Aorta (tissue), 5 donors: ENCODE measurements around the gene BBC3. TPM values are rescaled to one million over a fixed set of nuclear protein-coding genes. Genes with fewer than 3 reads are reported as not detected.
A peak's percentile ranks its signal among the peaks of the same experiment; 100 is the strongest.

Source experiments
- ATAC-seq: fragments of 200-7000 bp; cut with Tn5 transposase; one replicate; pipeline ENCODE4 v1.9.1; 2022; ENCODE audit warnings: moderate library complexity; ENCODE audit not compliant: low FRiP score
- DNase-seq, 2 donors: peaks; one replicate each; pipeline ENCODE4 v3.0.0-alpha.2; 2020
- H3K27ac ChIP-seq, 2 donors: one replicate each; pipeline ENCODE4 v1.5.1; 2013; ENCODE audit warnings: low read length in 2 of 2, mild to moderate bottlenecking in 2 of 2, moderate library complexity in 2 of 2, control low read depth in 1 of 2, inconsistent platforms in 1 of 2, low read depth in 1 of 2
- H3K27me3 ChIP-seq, 2 donors: one replicate each; pipeline ENCODE4 v1.6.1; 2013; ENCODE audit warnings: control low read depth in 1 of 2, low read length in 1 of 2, mild to moderate bottlenecking in 1 of 2, moderate library complexity in 1 of 2; ENCODE audit not compliant: insufficient read depth in 2 of 2, control insufficient read depth in 1 of 2
- H3K36me3 ChIP-seq, 2 donors: one replicate each; pipeline ENCODE4 v1.6.1; 2013; ENCODE audit warnings: control low read depth in 1 of 2, low read length in 1 of 2, mild to moderate bottlenecking in 1 of 2; ENCODE audit not compliant: insufficient read depth in 2 of 2, control insufficient read depth in 1 of 2
- H3K4me1 ChIP-seq, 2 donors: one replicate each; pipeline ENCODE4 v1.6.1; 2013; ENCODE audit warnings: low read length in 2 of 2, control low read depth in 1 of 2, mild to moderate bottlenecking in 1 of 2, moderate library complexity in 1 of 2; ENCODE audit not compliant: insufficient read depth in 2 of 2, control insufficient read depth in 1 of 2
- H3K4me3 ChIP-seq, 2 donors: one replicate each; pipeline ENCODE4 v1.5.1; 2013; ENCODE audit warnings: low read length in 2 of 2, control low read depth in 1 of 2, mild to moderate bottlenecking in 1 of 2
- H3K9me3 ChIP-seq: one replicate; pipeline ENCODE4 v1.6.1; 2013; ENCODE audit warnings: mild to moderate bottlenecking, low read length; ENCODE audit not compliant: control insufficient read depth
- WGBS, 2 donors: extraction: QIAGEN DNeasy Blood & Tissue Kit; methylation state at CpG; one replicate each; pipeline ENCODE4 v1.1.7; 2013; 5-methylcytosine and 5-hydroxymethylcytosine counted together
- intact Hi-C, 2 donors: fragments of 100-400 bp; cut with DNase I; formaldehyde crosslinking; loops; one replicate each; pipeline versions ENCODE4 v1.14.2 to v1.15.0; 2022
- microRNA-seq, 2 donors: library from miRNA; unstranded; fragments of <30 nt; microRNA quantifications; one replicate each; pipeline ENCODE4 v1.2.0, GENCODE V29; 2020
- polyA plus RNA-seq, 2 donors: library from polyadenylated mRNA; stranded (reverse); fragments of 200-250 nt; gene quantifications; one replicate each; pipeline ENCODE4 v1.2.3, GENCODE V29; 2013
- total RNA-seq, 2 donors: library from RNA; stranded (reverse); fragmentation: NEBNext Ultra II Directional; extraction: Animal tissue kit (Norgen Biotek cat#: 25700); gene quantifications; one replicate each; pipeline ENCODE4 v1.2.1, GENCODE V29; 2021
- donor health status: healthy with polysubstance abuse.
- donor health status: Bipolar disorder and iron deficiency.
- donor health status: DM: no; HTN: no; CAD: no.
- donor health status: DM: no; HTN: no; CAD: no.
- donor health status: DM: yes; HTN: yes; CAD: no.

The BBC3 gene
- total and polyA plus RNA-seq, 4 donors = 6.1 to 8.6 (median 7.1) TPM

DNA sequence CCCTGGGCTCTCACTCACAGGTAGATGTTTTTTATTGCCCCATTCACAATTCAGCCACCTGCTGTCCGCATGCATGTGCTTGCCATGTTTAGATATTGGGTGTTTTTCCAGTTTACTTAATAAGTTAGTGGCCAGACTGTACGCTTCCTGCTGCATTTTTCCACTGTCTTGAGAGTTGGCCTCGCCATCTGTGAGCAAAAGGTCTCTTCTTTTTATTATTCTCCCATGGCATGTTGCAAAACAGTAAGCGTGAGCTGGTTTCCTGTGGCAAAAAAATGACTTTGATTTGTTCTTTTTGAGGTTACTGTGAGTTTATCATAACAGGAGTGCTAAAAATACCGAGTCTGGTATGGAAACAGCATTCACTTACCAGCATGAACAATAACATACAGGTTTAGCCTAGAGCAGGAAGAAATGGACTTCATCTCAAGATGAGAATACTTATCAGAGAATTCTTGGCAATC, 54.3 kb downstream of the BBC3 start:
- Histone ChIP-seq H3K9me3 (no peaks in the 10 kb centered on the region), H3K4me1 (no peaks in the 10 kb centered on the region), H3K27ac (peak overlapping the region; percentile 77 to 99), H3K27me3 (no peaks in the 10 kb centered on the region), H3K4me3 (no peak overlapping the region), H3K36me3 (peaks cover 1 to 3% of the 10 kb centered on the region in 2 donors)
- DNase-seq (peak in 1 of 2 donors; percentile 55), ATAC-seq (peak; percentile 55)
- intact Hi-C loops = no loop called here
- WGBS, 2 donors = 2 to 4% methylated on average over 5 of the region's 5 CpGs

DNA sequence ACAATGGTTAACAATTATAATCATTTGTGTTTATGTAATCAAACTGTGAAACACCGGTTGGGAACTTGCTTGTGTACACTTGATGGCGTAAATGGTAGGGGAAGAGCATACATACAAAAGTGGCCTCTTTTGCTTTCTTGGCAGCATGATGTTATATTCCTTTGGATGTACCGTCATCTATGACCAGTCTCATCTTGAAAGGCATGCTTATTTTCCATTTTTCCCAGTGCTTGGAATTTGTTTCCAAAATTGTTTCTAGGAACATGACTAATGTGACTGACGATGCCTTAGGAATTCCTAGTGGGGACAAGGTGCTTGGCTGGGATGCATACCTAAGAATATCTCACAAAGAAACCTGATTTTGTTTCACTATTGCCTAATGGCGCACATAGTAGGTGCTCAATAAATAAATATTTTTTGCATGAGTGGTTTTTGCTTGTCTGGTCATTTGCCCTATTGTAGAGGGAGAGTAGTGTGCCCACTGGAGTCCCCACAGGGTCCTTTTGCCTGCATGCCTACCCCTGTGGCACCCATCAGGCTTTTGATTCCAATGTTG, 54.9 kb downstream of the BBC3 start:
- H3K4me3 ChIP-seq = no peak overlapping the region

DNA sequence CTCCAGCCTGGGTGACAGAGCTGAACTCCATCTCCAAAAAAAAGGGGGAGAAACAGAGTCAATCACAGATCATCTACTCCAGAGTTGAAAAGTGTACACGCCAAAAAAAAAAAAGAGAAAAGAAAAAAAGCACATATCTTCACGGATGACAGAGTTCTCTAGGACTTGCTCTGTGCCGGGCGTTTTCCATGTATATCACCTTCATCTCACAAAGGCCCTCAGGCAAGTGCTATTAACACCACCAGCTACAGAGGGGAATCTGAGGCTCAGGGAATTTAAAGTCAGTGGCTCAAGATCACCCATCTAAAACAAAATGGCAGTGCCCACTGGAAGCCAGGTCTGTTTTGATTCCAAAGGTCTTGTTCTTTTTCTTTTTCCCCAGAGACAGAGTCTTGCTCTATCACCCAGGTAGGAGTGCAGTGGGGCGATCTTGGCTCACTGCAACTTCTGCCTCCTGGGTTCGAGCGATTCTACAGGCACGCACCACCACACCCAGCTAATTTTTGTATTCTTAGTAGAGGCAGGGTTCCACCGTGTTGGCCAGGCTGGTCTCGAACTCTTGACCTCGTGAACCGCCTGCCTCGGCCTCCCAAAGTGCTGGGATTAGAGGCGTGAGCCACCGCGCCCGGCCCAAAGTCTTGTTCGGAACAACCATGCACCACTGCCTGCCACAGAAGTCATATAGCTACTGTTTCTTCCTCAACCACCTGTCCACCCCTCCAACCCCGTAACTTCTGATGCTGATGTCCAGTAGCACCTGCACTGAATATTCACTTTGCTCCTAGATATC, 58.1 kb downstream of the BBC3 start:
- no peak for ATAC-seq
- intact Hi-C loops = no loop called here

More for the DNA sequence above, 54.9 kb downstream of the BBC3 start:
- intact Hi-C loops = no loop called here
- Histone ChIP-seq H3K27me3 (no peaks in the 10 kb centered on the region), H3K4me1 (no peaks in the 10 kb centered on the region), H3K27ac (peak overlapping the region; percentile 52 to 99), H3K36me3 (peaks cover 1 to 3% of the 10 kb centered on the region in 2 donors), H3K9me3 (no peaks in the 10 kb centered on the region)
- DNase-seq = no peak
- 34 to 42% methylated on average over 5 of the region's 5 CpGs for WGBS, 2 donors
- ATAC-seq = peak; percentile 11

More for the DNA sequence above, 58.1 kb downstream of the BBC3 start:
- H3K27me3 ChIP-seq = no peaks in the 10 kb centered on the region
- no peak for DNase-seq
- H3K4me1 ChIP-seq = no peaks in the 10 kb centered on the region
- H3K36me3 ChIP-seq = no peaks in the 10 kb centered on the region
- WGBS, 2 donors = 92 to 93% methylated on average over 19 of the region's 19 CpGs
- no peak overlapping the region for H3K27ac ChIP-seq
- no peak overlapping the region for H3K4me3 ChIP-seq
- H3K9me3 ChIP-seq = no peaks in the 10 kb centered on the region

Small RNA genes lying within 50 kb of the gene (microRNA-seq; reads per million reads assigned to microRNA genes)
- gene MIR3190 (0 reads per million in 2 donors), gene MIR3191 (0 reads per million in 2 donors)

Other genes with a start within 250 kb of the BBC3 start
- 1 to 10 TPM; 1.0 to 9.8 TPM for gene NPAS1, start 211.4 kb downstream of the BBC3 start, total RNA-seq
- gene NPAS1, start 211.4 kb downstream of the BBC3 start, polyA plus RNA-seq = 10 to 100 TPM in 1 of 2 donors, 1 to 10 TPM in 1; 2.3 to 11.1 TPM
- gene TMEM160, start 182.6 kb downstream of the BBC3 start, total RNA-seq = 10 to 100 TPM; 20.6 to 25.6 TPM
- 10 to 100 TPM in 1 of 2 donors, 1 to 10 TPM in 1; 2.5 to 17.8 TPM for gene TMEM160, start 182.6 kb downstream of the BBC3 start, polyA plus RNA-seq
- gene ZC3H4, start 117.4 kb downstream of the BBC3 start, total RNA-seq = 10 to 100 TPM; 33.9 to 34.6 TPM
- 10 to 100 TPM in 1 of 2 donors, 1 to 10 TPM in 1; 5.7 to 10.4 TPM for gene ZC3H4, start 117.4 kb downstream of the BBC3 start, polyA plus RNA-seq
- gene SAE1, start 100.4 kb downstream of the BBC3 start, total RNA-seq = 10 to 100 TPM; 44.5 to 64.9 TPM
- gene SAE1, start 100.4 kb downstream of the BBC3 start, polyA plus RNA-seq = 10 to 100 TPM; 49.5 to 59.0 TPM
- gene CCDC9, start 25.3 kb upstream of the BBC3 start, total RNA-seq = 10 to 100 TPM; 43.4 to 43.8 TPM
- gene CCDC9, start 25.3 kb upstream of the BBC3 start, polyA plus RNA-seq = 10 to 100 TPM; 20.7 to 35.8 TPM
- gene INAFM1, start 43.7 kb upstream of the BBC3 start, total RNA-seq = 10 to 100 TPM; 26.2 to 48.0 TPM
- 10 to 100 TPM in 1 of 2 donors, 1 to 10 TPM in 1; 5.4 to 81.7 TPM for gene INAFM1, start 43.7 kb upstream of the BBC3 start, polyA plus RNA-seq
- 10 to 100 TPM; 38.7 to 52.7 TPM for gene C5AR1, start 78.7 kb upstream of the BBC3 start, total RNA-seq
- 10 to 100 TPM in 1 of 2 donors, 1 to 10 TPM in 1; 7.9 to 12.5 TPM for gene C5AR1, start 78.7 kb upstream of the BBC3 start, polyA plus RNA-seq
- 10 to 100 TPM in 1 of 2 donors, 1 to 10 TPM in 1; 8.0 to 13.6 TPM for gene C5AR2, start 101.0 kb upstream of the BBC3 start, total RNA-seq
- under 1 TPM; 0.20 to 0.38 TPM for gene C5AR2, start 101.0 kb upstream of the BBC3 start, polyA plus RNA-seq
- 10 to 100 TPM in 1 of 2 donors, 1 to 10 TPM in 1; 8.9 to 14.6 TPM for gene DHX34, start 118.1 kb upstream of the BBC3 start, total RNA-seq
- 10 to 100 TPM in 1 of 2 donors, 1 to 10 TPM in 1; 1.5 to 10.3 TPM for gene DHX34, start 118.1 kb upstream of the BBC3 start, polyA plus RNA-seq
- 10 to 100 TPM in 1 of 2 donors, 1 to 10 TPM in 1; 7.7 to 19.6 TPM for gene MEIS3, start 188.3 kb upstream of the BBC3 start, total RNA-seq
- 1 to 10 TPM in 1 of 2 donors, under 1 TPM in 1; 0.75 to 3.9 TPM for gene MEIS3, start 188.3 kb upstream of the BBC3 start, polyA plus RNA-seq
- under 1 TPM; 0.23 to 0.72 TPM for gene SLC8A2, start 240.7 kb upstream of the BBC3 start, total RNA-seq
- not detected for gene SLC8A2, start 240.7 kb upstream of the BBC3 start, polyA plus RNA-seq